HG03095 (cell line): ENCODE measurements around the gene AUTS2.

Experiments used
- ATAC-seq: cut with Tn5 transposase; IDR thresholded peaks from one replicate; pipeline ENCODE4 v1.9.1; 2021; ENCODE audit warnings: moderate library complexity; ENCODE audit not compliant: unreplicated experiment

The AUTS2 gene

GRCh38 chr7:69710768-69711438, 112.6 kb downstream of the AUTS2 start:
- ATAC-seq, result no peak

GRCh38 chr7:69714886-69715576, 116.8 kb downstream of the AUTS2 start:
- no peak for ATAC-seq

DNA sequence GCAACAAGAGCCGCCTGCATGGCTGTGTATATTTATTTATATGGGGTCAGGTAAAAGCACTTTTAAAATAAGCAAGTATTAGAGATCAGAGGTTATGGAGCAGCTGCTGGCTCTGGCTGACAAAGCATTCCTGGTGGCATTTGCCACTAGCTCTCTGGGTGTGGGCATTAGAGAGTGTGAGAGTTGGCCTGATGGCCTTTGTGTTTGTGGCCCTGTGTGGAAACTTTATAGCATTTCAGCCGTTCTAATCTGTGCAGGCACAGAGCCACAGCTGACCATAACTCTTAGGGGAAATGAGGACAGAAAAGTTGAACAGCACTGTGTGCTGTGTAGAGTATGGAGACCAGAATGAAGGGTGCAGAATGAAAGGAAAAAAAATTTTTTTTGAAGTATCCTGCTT, 118.9 kb downstream of the AUTS2 start:
- ATAC-seq, result no peak

DNA sequence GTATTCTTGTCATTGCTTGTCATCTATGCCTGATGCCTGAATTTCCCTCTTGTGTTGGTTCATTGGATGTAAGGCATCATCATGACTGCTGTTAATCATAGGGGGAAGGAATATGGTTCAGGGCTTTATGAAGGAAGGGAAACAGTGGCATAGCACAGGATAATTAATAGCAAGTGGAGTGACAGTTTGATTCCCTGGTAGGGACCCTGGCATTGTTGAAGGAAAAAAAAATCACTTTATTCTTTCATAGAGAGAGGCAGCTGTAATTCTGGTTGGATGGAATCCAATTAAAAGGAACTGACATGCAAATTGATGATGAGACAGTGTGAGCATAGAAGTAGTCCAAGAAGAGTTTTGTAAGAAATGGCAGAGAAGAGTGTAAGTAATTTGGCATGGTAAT, 121.4 kb downstream of the AUTS2 start:
- ATAC-seq, result no peak

GRCh38 chr7:69722843-69723242, 124.6 kb downstream of the AUTS2 start:
- no peak for ATAC-seq

GRCh38 chr7:69723663-69724062, 125.4 kb downstream of the AUTS2 start:
- ATAC-seq, result no peak

DNA sequence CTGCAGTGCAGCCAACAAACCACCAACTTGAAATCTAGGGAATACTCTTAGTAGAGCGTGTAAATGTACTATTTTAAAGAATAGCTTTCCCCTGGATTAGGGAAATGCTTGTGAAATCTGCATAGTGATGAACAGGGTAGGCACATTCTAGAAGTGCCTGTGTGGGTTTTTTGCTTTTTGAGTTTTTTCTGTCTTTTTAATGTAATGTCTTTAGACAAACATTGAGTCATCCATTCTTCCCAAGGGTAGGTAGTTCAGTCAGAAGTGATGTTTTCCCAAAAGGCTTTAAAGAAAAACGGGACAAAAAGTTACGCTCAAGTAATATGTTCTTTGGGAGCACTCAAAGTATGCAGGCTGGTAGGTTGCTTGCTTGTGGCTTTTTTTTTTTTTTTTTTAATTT, 130.0 kb downstream of the AUTS2 start:
- no peak for ATAC-seq

GRCh38 chr7:69732203-69732602, 133.9 kb downstream of the AUTS2 start:
- ATAC-seq, result no peak

DNA sequence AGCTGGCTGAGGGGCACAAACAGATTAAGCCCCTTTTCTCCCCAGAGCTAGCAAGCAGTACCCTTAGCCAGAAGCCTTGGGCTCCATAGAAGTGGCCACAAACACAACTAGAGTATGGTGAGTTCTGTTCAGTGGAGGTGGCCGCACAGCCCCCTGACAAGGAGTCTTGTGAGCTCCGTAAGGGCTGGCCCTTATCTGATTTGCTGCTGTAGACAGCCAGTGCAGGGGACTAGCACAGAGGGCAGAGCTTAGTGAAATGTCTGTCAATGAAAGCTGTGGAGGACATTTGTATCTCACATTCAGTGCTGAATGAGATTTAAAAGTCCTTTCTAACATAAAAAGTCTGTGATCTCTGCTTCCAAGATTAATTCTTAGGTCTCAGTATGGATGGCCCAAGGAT, 137.3 kb downstream of the AUTS2 start:
- no peak for ATAC-seq

GRCh38 chr7:69736126-69736810, 138.0 kb downstream of the AUTS2 start:
- no peak for ATAC-seq

- peak; percentile 66 for ATAC-seq
Measured at GRCh38 chr7:69738396-69738951, 140.2 kb downstream of the AUTS2 start.

- ATAC-seq, result peak; percentile 59
Measured at GRCh38 chr7:69739190-69739589, 140.9 kb downstream of the AUTS2 start.

GRCh38 chr7:69739931-69740431, 141.7 kb downstream of the AUTS2 start:
- peak; percentile 49 for ATAC-seq

- no peak for ATAC-seq
Measured at GRCh38 chr7:69742237-69742636, 144.0 kb downstream of the AUTS2 start.

GRCh38 chr7:69743436-69743835, 145.2 kb downstream of the AUTS2 start:
- no peak for ATAC-seq

- no peak for ATAC-seq
Measured at GRCh38 chr7:69744026-69744425, 145.8 kb downstream of the AUTS2 start.

DNA sequence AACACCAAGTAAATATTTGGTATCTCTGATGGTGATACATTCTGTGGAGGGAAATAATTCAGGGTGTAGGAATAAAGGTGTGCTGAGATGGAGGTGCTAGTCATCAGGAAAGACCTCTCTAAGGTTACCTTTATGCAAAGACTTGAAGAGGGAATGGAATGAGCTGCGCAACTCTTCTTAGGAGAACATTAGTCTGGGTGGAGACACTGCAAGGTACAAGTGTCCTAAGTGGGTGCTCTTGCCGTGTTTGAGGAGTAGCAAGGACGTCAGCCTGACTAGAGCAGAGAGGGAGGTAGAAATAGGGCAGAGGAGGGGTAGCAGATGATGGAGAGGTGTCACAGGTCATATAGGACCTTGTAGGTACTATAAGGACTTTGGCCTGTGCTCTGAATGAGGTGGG, 148.1 kb downstream of the AUTS2 start:
- ATAC-seq, result no peak

DNA sequence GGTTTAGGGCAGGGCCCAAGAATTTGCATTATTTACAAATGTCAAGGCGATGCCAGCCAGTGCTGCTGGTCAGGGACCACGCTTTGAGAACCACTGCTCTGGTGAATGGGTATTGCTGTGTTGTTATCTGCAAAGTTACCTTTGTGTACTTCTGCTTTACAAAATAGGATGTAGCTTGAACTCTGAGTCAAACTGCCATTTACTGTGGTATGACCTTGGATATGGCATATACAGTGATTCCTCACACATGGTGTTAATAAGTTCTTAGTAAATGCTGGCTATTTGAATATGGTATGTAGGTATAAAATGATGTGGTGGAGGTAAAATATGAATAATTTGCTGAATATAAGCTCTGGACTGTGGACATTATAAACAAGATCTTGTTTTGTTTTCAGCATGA, 148.9 kb downstream of the AUTS2 start:
- no peak for ATAC-seq

DNA sequence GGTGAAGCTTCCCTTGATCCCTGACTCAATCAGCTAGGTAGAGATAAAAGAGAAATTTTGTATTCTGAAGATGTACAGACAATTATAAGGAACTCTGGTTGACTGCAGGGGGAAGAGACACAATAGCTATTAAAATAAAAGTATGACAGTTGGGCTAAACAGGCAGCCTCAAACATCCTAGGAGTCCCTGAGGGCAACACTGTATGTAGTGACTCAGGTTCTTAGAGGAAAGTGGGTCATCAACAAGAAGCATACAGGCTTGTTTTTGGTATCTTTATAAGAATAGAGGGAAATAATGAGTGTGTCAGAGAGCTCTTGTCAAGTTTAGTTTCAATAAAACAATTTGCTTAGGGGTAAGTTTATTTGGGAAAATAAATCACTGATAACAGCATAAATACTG, 150.3 kb downstream of the AUTS2 start:
- ATAC-seq, result no peak

- ATAC-seq, result no peak
Measured at GRCh38 chr7:69749372-69749979, 151.2 kb downstream of the AUTS2 start.

- ATAC-seq, result peak; percentile 52
Measured at GRCh38 chr7:69749994-69750393, 151.7 kb downstream of the AUTS2 start.
